RWPE2 (cell line): ENCODE measurements around the gene MED23.

Experiments used
- ATAC-seq: fragments of 200-7000 bp; cut with Tn5 transposase; 3 replicates; pipeline ENCODE4 v1.9.1; 2021; ENCODE audit warnings: low read depth
- DNase-seq: peaks from one replicate; pipeline ENCODE4 v3.0.0-alpha.2; 2020; ENCODE audit warnings: low spot score
- H3K27ac ChIP-seq: fragments of 450-650 bp; 2 replicates; pipeline ENCODE4 v1.5.1; 2017; ENCODE audit warnings: mild to moderate bottlenecking; ENCODE audit not compliant: poor library complexity, severe bottlenecking
- H3K27me3 ChIP-seq: fragments of 250-450 bp; sonication (Bioruptor Pico); 2 replicates; pipeline ENCODE4 v1.5.1; 2021; ENCODE audit warnings: mild to moderate bottlenecking, moderate library complexity; ENCODE audit not compliant: insufficient read depth, poor library complexity, severe bottlenecking
- H3K36me3 ChIP-seq: fragments of 250-450 bp; sonication (Bioruptor Pico); 2 replicates; pipeline ENCODE4 v1.5.1; 2020; ENCODE audit warnings: low read depth, mild to moderate bottlenecking, moderate library complexity
- H3K4me1 ChIP-seq: fragments of 250-450 bp; sonication (Bioruptor Pico); 2 replicates; pipeline ENCODE4 v1.5.1; 2021; ENCODE audit warnings: mild to moderate bottlenecking, moderate library complexity; ENCODE audit not compliant: insufficient read depth, poor library complexity, severe bottlenecking
- H3K4me3 ChIP-seq: fragments of 250-450 bp; sonication (Bioruptor Pico); 2 replicates; pipeline ENCODE4 v1.5.1; 2021; ENCODE audit warnings: mild to moderate bottlenecking, moderate library complexity; ENCODE audit not compliant: severe bottlenecking
- H3K9me3 ChIP-seq: fragments of 250-450 bp; sonication (Bioruptor Pico); 2 replicates; pipeline ENCODE4 v1.5.1; 2021; ENCODE audit warnings: mild to moderate bottlenecking, moderate library complexity; ENCODE audit not compliant: severe bottlenecking
- TF ChIP-seq, protein P1 (sequence below): fragments of 450-650 bp; IDR thresholded peaks from one replicate; pipeline ENCODE4 v1.5.1; 2017; ENCODE audit warnings: mild to moderate bottlenecking, moderate library complexity; ENCODE audit not compliant: poor library complexity, severe bottlenecking

MED23 gene

GRCh38 chr6:131594074-131594473, 34.0 kb downstream of the MED23 start:
- DNase-seq (no peak), ATAC-seq (no peak)
- Histone ChIP-seq H3K27ac (no peak overlapping the region), H3K4me1 (no peaks in the 10 kb centered on the region), H3K4me3 (no peak overlapping the region), H3K27me3 (no peaks in the 10 kb centered on the region), H3K36me3 (peaks cover 98% of the 10 kb centered on the region), H3K9me3 (no peaks in the 10 kb centered on the region)
- TF ChIP-seq, protein P1, sequence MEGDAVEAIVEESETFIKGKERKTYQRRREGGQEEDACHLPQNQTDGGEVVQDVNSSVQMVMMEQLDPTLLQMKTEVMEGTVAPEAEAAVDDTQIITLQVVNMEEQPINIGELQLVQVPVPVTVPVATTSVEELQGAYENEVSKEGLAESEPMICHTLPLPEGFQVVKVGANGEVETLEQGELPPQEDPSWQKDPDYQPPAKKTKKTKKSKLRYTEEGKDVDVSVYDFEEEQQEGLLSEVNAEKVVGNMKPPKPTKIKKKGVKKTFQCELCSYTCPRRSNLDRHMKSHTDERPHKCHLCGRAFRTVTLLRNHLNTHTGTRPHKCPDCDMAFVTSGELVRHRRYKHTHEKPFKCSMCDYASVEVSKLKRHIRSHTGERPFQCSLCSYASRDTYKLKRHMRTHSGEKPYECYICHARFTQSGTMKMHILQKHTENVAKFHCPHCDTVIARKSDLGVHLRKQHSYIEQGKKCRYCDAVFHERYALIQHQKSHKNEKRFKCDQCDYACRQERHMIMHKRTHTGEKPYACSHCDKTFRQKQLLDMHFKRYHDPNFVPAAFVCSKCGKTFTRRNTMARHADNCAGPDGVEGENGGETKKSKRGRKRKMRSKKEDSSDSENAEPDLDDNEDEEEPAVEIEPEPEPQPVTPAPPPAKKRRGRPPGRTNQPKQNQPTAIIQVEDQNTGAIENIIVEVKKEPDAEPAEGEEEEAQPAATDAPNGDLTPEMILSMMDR: no peak

DNA sequence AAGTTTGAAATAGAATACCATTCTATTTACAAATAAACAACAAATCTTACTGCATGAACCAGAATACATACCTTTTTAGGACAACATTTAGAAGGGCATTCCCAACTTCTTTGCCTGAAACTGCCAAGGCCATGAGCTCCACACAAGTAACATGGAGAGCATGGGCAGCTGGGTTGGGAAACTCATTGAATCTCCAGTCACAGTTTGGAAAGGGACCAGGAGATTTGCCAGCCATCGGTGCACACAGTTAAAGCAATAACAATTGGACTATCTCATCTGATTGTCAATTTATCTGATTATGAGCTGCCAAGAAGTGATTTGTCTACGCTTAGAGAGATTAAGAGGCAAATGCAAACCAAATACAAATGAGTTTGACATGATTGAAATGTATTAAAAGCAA, 35.1 kb downstream of the MED23 start:
- DNase-seq (no peak), ATAC-seq (no peak)
- Histone ChIP-seq H3K27ac (no peak overlapping the region), H3K27me3 (no peaks in the 10 kb centered on the region), H3K36me3 (peaks cover 98% of the 10 kb centered on the region), H3K9me3 (no peaks in the 10 kb centered on the region), H3K4me3 (no peak overlapping the region), H3K4me1 (no peaks in the 10 kb centered on the region)
- TF ChIP-seq, protein P1: no peak

DNA sequence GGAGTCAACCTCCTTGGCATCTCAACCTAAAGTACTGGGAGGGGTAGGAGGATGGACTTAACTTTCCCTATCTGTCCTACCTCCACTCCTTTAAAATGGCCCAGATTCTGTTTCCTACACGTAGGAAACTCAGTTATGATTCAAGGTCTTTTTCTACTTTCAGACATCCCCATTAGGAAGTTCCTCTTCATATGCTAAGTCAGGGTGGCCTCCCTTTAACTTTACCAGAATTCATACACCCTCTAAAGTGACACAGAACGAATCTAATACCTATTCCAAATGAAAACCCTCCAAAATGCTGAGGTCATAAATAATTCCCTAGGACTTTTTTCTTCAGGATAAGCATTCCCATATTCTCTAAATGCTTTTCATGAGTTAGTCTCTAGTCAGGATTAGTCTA, 39.4 kb downstream of the MED23 start:
- Histone ChIP-seq H3K36me3 (peaks cover 92% of the 10 kb centered on the region), H3K9me3 (no peaks in the 10 kb centered on the region), H3K4me3 (no peak overlapping the region), H3K27ac (no peak overlapping the region), H3K4me1 (no peaks in the 10 kb centered on the region), H3K27me3 (no peaks in the 10 kb centered on the region)
- ATAC-seq (no peak), DNase-seq (no peak)
- TF ChIP-seq, protein P1: no peak

DNA sequence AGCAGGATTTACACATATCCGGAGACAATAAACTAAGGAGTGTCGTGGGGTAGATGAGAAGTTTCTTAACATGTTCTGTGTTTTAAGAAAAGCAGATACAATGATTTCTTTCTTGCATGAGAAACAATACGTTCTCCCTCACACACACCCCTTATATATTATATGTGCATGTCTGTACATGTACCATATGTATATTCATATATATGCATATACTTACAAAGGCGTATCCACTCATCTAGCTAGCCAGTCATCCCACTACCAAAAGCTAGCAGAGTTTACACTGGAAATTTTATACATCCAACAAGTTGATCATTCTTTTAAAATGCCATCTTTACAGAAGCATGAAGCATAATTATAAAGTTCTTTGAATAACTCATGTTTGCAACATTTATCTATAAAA, 40.1 kb downstream of the MED23 start:
- no peak overlapping the region for H3K4me3 ChIP-seq
- H3K36me3 ChIP-seq: peaks cover 92% of the 10 kb centered on the region
- DNase-seq: no peak
- TF ChIP-seq, protein P1: no peak
- no peaks in the 10 kb centered on the region for H3K9me3 ChIP-seq
- no peak for ATAC-seq
- no peak overlapping the region for H3K27ac ChIP-seq
- H3K4me1 ChIP-seq: no peaks in the 10 kb centered on the region
- H3K27me3 ChIP-seq: no peaks in the 10 kb centered on the region

DNA sequence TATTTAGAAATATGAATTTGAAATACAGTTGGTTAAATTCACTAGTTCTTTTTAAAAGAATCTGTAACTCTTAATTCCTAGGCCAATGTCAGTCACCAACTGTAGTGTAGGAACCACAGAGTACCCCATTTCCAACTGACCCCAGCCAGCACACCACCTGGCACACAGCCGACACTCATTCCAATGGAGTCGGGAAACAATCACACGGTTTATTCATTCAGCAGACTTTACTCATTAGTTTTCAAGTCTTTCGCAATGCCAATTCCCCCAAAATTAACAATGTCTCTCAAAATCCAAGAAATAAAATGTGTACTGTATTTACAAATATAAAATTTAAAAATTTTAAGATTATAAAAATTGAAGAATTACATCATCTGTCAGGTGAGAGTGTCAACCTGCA, 41.5 kb downstream of the MED23 start:
- H3K9me3 ChIP-seq: no peaks in the 10 kb centered on the region
- peaks cover 85% of the 10 kb centered on the region for H3K36me3 ChIP-seq
- no peak overlapping the region for H3K27ac ChIP-seq
- no peak overlapping the region for H3K4me3 ChIP-seq
- TF ChIP-seq, protein P1: no peak
- no peaks in the 10 kb centered on the region for H3K27me3 ChIP-seq
- ATAC-seq: no peak
- DNase-seq: no peak
- H3K4me1 ChIP-seq: no peaks in the 10 kb centered on the region
